IPS-NIHi11 (cell line): Measurements from ENCODE around the gene CAPRIN2.

Experiments used
- DNase-seq: peaks from one replicate; pipeline ENCODE4 v3.0.0; 2012; ENCODE audit warnings: mixed read lengths, low spot score

The CAPRIN2 gene, protein sequence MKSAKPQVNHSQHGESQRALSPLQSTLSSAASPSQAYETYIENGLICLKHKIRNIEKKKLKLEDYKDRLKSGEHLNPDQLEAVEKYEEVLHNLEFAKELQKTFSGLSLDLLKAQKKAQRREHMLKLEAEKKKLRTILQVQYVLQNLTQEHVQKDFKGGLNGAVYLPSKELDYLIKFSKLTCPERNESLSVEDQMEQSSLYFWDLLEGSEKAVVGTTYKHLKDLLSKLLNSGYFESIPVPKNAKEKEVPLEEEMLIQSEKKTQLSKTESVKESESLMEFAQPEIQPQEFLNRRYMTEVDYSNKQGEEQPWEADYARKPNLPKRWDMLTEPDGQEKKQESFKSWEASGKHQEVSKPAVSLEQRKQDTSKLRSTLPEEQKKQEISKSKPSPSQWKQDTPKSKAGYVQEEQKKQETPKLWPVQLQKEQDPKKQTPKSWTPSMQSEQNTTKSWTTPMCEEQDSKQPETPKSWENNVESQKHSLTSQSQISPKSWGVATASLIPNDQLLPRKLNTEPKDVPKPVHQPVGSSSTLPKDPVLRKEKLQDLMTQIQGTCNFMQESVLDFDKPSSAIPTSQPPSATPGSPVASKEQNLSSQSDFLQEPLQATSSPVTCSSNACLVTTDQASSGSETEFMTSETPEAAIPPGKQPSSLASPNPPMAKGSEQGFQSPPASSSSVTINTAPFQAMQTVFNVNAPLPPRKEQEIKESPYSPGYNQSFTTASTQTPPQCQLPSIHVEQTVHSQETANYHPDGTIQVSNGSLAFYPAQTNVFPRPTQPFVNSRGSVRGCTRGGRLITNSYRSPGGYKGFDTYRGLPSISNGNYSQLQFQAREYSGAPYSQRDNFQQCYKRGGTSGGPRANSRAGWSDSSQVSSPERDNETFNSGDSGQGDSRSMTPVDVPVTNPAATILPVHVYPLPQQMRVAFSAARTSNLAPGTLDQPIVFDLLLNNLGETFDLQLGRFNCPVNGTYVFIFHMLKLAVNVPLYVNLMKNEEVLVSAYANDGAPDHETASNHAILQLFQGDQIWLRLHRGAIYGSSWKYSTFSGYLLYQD

DNA sequence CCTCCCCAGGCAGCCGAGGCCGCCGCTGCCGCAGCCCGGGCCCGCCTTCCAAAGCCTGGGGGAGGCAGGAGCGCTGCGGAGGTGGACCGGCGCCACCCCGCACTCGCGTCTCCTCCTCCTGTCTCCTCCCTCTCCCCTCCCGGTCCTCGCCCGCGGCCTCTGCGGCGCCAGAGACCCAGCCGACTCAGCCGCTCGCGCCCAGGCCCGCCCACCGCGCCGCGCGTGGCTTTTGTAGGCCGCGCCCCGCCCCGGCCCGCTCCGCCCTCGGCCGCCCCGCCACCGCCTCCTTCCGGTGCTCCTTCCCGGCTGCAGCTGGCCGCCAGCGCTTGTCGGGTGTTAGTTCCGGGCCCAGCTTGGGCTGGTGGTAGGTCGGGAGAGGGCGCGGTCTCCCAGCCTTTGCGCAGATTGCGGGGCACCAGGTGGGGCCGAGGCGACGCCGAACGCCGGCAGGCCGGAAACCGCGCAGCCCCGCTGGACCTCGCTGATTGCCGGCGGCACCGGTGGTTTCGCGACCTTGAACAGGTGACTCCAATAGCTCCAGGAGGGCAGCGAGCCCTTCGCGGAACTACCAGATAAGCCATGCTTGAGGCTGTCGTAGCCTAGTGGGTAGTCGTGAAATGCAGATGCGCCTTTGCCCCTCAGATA is at the start of gene CAPRIN2:
Gene CAPRIN2, minus strand, starts transcription at position 202 of the 645 bp plus-strand sequence. CDS start 1,431 bp downstream, outside the sequence.
- peak; percentile 95 for DNase-seq

DNA sequence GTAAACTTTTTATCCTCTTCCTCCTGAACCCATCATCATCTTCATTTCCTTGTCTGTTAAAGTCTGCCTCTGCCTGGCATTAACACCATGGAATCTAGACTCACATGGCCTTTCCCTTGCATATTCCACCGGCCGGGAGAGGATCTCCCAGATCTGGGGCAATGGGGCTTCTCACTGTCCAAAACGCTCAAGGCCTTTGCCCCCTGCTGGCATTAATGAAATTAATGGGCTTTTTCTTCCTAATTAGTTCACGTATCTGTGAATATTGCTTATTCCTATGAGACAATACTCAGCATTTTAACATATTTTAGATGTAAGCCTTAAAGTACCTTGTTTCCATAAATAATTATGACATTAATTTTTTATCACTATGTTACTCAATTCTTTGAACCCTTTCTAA is 42.9 kb upstream of the CAPRIN2 start:
- DNase-seq = no peak

DNA sequence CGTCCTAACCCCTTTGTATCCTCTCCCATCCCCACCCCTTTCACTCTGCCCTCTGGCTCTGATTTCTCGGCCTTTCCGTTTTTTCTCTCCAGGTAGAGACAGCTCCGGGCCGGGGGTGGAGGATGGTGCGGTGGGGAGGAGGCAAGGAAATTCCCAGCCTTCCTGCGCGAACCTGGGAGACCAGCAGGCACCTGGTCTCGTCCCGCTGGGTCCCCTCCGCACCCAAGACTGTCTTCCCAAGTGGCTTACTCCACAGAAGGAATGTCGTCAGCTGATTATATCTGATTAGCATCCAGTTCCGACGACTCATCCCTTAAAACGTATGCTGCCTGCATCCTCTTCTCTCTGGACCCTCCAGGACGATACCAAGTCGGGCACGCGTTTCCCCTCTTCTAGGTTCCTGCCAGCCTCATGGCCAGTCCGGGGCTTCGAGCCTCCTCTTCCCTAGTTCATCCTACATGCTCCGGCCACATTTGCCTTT is 42.2 kb upstream of the CAPRIN2 start:
- peak; percentile 48 for DNase-seq

DNA sequence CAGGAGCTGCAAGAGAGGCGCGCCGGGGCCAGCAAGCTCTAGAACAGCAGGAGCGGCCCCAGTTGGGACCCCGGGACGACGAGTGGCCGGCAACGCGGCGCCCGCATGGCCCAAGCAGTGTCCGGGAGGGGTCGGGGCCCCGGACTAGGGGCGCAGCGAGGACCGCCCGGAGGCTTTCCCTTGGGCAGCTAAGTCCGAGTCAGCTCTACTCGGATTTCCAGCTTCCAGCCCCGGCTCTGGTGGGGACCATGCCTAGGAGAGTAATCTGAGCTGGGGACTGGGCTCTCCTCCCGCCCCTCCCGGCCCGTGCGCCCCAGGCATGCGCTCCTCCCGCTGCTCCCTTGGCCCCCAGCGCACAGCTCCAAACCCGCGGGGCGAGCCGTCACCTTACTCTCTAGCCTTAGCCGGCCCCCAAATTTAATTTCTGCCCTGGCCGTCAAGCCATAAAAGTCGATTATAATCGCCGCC is 41.6 kb upstream of the CAPRIN2 start:
- peak; percentile 90 for DNase-seq

DNA sequence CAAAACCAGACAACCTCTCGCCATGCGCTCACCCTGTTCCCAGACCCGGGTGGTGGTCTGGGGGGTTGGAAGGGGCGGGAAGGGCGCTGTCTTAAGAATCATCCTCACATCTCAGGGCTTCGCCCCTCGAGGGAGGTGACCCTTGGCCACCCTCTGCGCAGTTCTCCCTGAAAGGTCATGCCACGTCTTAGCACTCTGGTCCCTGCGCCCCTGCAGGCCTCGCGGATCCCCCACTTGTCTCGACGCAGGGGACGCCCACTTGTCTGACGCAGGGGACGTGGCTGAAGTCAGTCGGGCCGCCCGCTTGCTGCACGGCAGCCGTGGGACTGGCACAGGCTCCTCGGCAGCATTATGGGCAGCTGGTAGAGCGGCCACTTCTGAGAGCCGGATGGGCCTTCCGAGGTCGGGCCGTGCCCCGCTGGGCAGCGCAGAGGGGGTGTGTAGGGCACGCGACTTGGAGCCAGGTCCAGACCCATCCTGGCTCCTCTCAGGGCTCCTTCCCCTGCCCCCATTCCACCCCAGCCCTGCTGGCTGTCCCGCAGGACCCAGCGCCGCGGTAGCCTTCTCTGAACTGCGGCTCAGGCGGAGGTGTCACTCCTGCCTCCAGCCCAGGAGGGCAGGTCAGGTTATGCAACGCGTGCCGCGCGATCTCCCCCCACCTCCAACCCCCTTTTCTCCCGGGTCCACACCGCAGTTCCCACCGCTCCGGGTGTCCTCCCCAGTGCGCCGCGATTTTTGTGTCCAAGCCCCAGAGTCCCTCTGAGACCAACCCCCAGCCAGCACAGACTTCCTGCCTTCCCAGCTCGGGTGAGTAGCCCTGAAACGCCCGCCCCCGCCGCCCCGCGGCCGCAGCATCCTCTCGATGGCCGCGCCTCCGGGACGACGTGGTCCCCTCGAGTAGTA is 40.9 kb upstream of the CAPRIN2 start:
- DNase-seq = peak; percentile 86

DNA sequence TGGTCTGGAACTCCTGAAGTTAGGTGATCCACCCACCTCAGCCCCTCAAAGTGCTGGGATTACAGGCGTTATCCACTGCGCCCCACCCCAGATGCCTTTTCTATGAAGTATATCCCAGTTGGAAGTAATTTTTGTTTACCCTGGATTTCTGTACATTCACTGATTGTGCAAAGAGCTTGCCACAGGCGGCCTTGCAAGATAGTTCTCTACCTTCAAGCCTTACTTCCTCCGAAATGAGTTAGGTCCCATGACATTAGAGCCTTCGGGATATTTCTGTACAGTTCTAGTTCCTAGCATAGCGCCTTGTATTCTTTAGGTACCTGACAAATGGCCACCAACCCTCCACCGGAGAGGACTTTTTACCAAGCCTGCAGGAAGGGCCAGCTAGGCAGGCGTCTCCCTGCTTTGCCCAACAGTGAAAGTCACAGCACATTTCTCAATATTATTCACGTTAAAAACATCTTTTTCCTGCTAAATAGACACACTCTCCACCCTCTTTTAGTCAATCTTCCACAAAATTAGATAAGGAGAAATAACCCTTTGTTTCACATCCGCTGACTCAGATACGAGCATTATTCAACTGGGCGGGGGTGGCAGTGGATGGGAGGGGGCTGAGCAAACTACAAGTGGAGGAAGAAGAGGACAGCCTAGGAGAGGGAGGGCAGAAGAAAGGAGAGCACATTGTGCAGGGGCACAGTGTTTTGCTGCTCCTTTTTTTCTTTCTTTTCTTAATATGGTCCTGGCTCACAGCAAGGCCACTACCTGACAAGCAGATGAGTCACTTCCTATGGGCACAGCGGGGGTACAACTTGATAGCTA is 40.0 kb upstream of the CAPRIN2 start:
- DNase-seq = peak; percentile 77

DNA sequence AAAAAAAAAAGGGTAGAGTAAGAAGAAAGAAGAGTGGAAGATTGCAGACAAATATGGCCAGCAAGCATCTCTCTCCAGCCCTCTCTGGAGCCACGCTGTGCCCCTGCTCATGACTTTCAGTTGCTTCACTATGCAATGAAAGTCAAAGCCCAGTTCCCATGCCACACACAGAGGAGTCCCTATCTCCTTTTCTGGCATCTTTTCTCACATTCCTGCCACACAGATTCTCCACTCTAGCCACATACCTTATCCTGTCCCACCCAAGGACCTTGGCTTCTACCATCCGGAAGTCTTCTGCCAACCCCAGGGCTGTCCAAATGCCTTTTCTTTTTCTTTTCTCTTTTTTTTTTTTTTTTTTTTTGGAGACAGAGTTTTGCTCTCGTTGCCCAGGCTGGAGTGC is 39.3 kb upstream of the CAPRIN2 start:
- DNase-seq = no peak

DNA sequence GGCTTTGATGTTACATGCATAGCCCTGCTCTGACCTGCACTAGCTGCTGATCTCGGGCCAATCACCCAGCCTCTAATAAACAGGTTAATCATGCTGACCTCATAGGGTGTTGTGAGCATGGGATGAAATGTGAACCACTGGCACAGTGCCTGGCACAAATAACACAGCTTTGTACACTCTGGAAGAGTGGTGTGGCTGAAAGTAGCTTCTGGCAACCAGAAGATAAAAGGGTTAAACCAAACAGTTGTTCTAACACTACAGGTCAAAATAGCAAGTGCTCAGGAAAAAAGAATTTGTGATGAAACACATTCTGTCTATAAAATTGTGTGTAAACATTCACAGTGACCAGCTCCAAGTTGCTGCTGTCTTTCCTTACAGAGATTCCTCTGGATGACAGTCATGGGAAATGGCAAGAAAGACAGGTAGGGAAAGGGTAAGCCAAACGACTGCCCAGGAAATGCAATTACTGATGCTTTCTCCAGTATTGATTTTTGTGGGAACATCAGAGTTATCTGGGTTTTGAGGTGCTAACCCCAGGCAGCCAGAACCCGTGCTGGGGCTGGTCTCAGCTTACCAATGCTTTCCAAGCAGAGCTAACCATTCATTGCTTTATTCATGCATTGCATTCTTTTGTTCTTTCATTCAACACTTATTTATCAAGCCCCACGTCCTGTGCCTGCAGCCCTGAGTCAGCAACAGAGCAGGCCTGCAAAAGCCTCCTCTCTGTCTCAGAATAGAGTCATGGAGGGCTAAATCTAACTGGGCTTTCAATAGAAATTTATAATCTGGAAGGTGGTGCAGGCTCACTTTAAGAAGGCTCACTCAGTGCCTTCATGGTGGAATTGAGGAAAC is 38.1 kb upstream of the CAPRIN2 start:
- DNase-seq = no peak

DNA sequence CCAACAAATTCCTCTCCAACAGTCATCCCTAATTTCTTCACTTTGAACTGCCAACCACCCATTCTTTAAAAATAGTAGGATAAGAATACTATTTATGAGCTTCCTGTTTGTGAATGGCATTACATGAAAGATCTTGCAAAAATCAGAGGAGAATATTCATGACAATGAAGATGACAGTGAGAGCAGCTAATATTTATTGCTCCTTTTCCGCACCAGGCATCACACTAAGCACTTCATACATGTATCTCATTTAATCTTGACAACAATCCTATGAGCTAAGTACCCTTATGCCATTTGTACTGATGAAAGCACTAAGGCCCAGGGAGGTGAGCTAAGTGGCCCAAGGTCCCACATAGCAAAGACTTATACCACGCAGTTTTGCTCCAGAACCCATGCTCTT is 37.3 kb upstream of the CAPRIN2 start:
- no peak for DNase-seq

DNA sequence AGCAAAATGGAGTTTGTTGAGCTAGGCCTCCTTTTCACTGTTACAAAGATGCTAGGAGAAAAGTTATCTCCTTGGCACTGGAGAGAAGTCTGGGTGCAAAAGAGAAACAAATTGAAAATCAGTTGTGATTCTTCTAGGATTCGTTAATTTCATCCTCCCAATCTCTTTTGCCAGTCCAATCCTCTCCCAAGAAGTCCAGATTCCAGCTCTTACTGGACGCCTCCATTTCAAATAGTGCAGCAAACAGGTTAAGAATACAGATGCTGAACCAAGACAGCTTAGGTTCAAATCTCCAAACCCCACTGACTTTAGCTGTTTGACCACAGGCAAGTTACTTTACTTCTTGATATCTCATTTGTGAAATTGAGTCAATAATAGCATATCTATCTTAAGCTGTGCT is 34.0 kb upstream of the CAPRIN2 start:
- no peak for DNase-seq

DNA sequence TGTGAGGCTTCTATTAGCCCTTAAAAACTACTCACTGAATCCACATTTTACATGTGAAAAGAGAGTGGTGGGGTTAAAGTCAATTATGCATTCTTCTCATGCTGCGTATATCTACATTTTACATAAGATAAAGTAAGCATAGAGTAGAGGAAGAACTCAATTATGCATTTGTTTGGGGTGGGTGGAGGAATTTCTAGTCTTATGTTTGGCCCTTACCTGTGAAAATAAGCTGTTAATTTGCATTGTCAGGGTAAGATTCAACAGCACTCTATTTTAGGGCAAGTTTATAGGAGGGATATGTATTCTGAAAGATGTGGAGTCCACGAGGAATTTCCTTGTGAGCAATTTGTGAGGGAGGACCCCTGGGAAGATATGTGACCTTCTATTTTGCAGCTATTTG is 30.9 kb upstream of the CAPRIN2 start:
- DNase-seq = no peak

DNA sequence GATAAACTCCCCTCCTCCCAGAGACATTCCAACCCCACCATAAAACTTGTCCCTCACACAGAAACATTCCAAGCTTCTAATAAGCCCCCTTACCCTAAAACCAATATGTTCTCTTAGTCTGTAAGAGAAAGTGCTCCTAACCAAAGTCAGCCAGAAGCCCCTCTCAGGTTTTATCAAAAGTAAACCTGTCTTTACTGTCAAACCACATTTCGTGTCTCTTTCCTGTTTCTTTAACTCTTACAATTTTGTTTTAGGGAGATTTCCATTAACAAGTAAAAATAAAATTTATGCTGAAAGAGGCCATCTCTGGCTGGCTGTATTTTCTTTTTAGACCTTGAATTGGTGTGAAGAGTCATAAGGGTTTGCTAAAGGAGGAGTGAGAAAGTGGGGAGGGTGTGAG is 29.8 kb upstream of the CAPRIN2 start:
- no peak for DNase-seq

DNA sequence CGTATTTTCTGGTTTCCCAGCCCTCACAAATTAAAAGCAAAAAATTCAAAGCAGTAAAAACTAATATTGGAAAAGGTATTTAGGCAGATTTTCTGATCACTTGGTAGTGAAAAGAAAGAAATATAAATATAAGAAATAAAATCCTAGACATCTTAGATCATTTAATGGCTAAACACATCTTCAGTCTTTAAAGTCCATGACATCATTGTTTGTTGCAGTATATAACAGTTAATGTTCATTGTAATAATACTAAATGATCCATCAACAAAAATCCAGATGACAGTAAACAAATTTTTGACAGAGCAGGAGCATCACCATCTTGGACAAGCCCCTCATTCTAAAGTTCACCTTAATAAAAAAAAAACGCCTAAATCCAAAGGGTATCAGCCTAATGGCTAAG is 29.2 kb upstream of the CAPRIN2 start:
- no peak for DNase-seq

DNA sequence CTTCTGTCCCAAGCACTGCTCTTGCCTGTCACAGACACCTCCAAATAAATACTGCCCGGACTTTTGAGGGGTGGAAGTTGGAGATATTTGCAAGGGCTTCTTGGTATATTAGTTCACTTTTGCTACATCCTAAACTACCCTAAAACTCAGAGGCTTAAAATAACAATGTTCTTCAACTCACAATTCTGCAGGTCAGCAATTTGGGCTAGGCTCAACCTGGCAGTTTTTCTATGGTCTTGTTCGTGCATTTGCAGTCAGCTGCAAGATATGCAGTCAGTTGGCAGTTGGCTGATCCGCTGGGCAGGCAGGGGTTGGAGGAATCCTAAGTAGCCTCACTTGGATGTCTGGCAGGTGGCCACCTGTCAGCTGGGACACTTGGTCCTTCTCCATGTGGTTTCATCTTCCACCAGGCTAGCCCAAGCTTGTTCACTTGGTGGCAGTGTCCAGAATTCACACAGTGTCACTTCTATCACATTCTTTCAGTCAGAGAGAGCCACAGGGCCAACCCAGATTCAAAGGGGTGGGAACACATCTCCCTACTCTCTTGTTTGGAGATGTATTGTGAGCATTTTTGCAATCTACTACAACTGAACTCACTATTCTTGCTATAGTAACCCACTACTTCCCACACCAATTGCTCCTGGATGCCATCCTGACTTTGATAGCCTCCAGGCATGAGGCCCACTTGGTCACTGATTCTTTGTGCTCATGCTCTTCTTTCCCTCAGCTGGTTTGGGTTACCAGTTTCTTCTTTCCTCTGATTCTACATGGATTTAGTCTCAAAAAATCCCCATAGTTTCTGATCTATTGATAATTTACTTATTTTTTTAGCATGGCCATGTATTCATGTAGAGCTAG is 27.8 kb upstream of the CAPRIN2 start:
- no peak for DNase-seq

DNA sequence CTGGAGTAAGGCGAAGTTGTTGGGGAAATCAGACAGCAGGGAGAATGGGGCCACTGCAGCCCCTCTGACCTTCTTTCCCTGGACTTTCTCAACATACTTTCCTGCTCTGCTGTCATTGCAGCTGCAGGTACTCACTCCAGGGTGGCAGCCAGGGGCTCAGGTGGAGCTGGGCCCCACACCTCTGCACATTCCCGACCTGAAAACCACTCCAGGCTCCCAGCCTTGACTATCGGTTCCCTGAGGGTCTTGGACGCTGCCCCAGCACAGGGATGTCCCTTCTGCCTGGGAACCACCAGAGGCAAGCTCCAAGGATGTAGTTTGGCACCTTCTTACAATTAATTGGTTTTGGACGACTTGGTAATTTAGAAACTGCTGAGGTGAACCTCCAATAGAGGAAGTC is 24.8 kb upstream of the CAPRIN2 start:
- no peak for DNase-seq

DNA sequence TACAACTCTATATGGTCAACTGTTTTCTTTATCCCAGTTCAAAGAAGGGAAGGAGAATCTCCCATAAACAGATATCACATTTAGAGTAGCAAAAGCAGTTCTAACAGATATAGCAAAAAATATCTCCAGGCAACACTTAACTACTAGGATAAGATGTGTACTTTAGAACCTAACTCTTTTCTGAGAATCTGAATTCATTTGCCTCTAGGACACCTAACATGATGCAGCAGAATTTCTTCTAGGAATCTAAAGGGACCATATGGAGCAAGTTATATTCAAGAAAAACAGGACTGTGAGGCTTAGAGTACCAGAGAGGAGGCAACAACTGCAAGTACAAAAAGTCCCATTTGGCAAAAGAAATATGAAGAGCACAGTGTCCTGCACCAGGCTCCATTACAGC is 24.4 kb upstream of the CAPRIN2 start:
- DNase-seq = no peak

DNA sequence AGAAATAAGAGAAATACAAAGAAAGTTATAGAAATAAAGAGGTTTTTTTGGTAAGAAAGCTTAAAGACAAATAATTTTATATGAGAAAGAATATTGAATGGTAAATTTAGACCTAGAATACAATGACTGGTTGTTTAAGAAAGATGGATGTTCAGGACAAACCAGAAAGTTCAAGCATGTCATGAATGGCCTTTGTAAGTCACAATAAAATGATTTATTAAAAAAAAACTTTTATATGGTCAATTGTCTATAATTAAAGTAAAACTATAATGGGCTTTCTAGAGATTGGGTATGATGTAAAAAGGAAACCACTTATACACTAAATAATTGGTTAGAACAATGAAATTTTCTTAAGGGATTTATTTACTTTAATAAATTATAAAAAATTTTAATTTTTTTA is 19.8 kb upstream of the CAPRIN2 start:
- DNase-seq = no peak

DNA sequence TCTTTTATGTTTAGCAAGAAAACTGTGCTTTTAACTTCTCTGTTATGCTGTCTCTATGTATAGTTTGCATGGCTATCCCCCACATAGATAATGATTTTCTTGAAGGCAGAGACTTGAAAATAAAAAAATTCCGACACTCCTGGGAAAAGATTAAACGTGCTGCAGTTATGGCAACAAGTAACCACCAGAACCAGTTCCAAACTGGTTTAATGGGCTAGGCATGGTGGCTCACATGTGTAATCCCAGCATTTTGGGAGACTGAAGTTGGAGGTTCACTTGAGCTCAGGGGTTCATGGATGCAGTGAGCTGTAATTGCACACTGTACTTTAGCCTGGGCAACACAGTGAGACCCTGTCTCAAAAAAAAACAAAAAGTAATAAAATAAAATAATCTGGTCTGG is 15.1 kb upstream of the CAPRIN2 start:
- no peak for DNase-seq
